MV-4-11 (cell line): ENCODE data around the gene ADGRA1.

ENCODE experiments used
- DNase-seq: peaks from one replicate; lab custom pipeline; 2025; lab: John Stamatoyannopoulos, UW

ADGRA1 gene

DNA sequence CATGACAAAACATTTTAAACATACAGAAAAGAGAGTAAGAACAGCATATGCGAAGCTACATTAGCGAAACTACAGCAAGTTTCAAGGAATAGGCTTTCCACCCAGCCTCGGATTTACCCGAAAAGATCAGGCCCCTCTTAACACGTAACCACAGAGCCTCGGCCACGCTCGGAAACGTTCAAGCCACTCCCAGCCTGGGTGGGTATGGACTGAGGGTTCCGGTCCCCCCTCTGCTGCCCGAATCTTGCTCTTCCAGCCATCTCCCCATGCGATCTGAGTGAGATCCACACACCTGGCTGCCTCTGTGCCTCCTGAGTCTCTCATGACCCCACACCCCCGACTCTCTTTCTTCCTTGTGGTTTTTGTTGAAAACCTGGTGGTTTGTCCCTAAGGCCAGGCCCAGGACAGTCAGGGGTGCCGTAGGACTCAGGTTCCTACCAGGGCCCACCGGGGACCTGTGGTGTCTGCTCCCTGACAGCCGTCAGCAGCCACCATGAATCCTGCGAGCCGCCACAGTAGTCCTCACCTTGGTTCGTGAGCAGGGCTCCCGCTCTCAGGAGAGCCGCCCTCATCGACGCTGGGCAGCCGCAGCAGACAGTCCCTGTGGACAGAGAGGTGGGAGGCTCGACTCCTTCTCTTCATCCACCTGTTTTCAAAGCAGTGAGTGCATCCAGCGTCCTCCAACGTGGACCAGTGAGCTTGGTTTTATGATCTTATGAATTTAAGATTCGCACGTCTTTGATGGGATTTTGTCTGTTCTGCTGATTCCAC, 90.8 kb downstream of the ADGRA1 start:
- no peak for DNase-seq

DNA sequence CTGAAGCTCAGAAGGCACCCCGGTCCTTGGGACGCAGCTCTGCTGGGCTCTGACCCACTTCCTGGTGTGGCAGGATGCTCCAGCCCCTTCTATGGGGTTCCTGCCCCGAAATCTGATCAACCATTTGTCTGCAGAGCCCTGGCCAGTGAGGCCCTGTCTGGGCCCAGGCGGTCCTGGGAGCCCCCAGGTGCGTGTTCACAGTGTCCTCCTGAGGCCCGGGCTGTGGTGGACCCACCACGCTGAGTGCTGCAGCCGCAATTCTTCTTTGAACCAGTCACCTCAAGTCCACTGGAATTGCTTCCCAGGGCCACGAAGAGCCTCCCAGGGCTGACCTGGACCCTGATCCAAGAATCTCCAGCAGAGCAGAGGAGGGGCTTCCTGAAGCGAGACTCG, 91.4 kb downstream of the ADGRA1 start:
- DNase-seq = no peak

DNA sequence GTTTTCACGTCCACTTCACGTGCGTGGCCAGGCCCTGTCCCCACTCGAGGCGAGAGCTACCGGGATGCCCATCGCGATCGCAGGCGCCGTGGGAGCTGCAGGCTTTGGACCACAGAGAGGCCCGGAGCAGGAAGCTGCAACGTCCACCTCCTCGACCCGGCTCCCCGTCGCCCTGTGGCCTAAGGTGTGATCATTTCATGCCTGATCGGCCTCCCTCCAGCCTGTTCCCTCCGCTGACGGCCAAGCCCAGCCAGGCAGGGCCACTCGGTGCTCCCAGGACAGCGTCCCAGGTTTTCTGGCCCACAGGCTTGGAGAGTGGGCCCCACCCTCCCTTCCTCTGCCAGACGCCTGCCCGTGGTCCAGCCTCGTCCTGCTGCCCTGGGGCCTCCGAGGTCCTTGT, 91.9 kb downstream of the ADGRA1 start:
- DNase-seq = no peak

DNA sequence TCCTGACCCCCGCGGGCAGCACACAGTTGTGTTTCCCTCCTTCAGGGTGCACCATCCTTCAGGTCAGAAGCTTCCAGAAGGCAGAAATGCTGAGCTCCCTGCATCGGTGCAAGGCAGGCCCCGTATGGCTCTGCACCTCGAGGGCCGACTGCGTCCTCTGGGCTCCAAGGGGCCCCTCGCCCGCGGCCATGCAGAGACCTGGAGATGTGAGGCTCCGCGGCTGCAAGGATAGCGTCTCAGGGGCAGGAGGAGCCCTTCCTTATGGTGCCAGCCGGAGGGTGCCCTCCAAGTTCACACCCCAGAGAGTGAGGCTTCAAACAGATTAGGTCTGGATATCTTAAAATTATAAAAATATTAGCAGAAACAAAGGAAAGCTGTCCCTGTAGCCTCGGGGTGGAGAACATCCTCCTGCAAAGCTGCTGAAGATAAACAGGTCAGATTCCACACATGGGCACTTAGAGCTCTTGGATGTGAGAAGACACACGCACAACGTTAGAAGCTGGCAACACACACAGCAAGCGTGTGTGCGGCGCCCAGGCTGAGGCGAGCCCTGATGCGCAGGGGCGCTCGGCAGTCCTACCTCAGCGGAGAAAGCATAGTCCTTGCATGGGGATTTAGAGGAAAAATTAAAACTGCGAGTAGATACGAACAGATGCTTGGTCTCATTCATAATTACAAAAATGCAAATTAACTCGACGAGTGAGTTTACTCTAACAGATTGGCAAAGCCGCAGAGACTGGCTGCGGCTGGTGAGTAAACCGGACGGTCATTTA, 92.7 kb downstream of the ADGRA1 start:
- no peak for DNase-seq

DNA sequence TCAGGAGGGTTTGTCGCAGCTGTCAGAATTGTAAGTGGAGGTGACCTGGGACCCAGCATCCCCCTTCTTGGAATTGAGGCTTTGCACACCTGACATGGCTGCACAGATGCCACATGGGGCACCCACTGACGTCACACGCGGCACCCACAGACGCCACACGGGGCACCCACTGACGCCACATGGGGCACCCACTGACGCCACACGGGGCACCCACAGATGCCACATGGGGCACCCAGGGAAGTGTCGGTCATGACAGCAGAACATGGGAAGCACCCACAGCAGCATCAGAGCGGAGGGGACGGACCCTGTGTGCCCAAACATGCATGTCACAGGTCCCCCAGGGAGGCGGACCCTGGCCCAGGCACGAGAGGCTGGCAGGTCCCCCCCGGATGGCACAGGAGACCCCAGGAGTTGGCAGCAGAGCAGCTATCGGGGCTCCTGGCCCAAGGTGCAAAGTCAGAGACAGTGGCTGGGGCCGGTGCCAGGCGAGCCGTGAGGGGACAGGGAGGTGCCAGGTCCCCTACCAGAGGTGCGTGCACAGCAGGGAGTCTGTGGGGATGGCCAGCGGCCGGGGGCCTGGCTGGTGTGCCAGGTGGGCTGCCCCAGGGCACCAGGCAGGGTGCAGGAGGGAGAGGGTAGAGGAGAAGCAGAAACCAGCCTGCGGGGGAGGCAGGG, 93.4 kb downstream of the ADGRA1 start:
- no peak for DNase-seq
